K562 (cell line): ENCODE measurements around the gene P4HTM. TPM values are rescaled to one million over a fixed set of nuclear protein-coding genes. Genes with fewer than 3 reads are reported as not detected.

Experiments
- ATF2 ChIP-seq: sonication (generic); formaldehyde crosslinking; IDR thresholded peaks from 2 replicates; pipeline ENCODE4 v1.8.1; 2022; ENCODE audit warnings: missing genetic modification reagents
- GABPA ChIP-seq: fragments of 200-800 bp; sonication (Bioruptor generic); conservative IDR thresholded peaks from 2 replicates; pipeline ENCODE4 v1.6.1; 2016; ENCODE audit warnings: low read depth, missing genetic modification characterization, missing compliant biosample characterization
- HDAC1 ChIP-seq, 2 experiments: fragments of 450-650 bp; IDR thresholded peaks; 2 replicates each; pipeline ENCODE4 v1.6.1; 2016 to 2017; ENCODE audit warnings: inconsistent platforms in 1 of 2, mild to moderate bottlenecking in 1 of 2, moderate library complexity in 1 of 2
- MLLT1 ChIP-seq, 2 experiments: fragments of 450-650 bp; IDR thresholded peaks; 2 replicates each; pipeline ENCODE4 v1.6.1; 2016
- MYC ChIP-seq, 2 experiments: fragments of 250-450 bp in 1 of 2; sonication (Bioruptor Pico) in 1 of 2; IDR thresholded peaks; 2 replicates each; pipeline versions ENCODE4 v1.5.1 to v1.6.1; 2012 to 2021; ENCODE audit warnings: low read depth in 2 of 2, borderline replicate concordance in 1 of 2, improper control_type of control experiment in 1 of 2, low read length in 1 of 2, mild to moderate bottlenecking in 1 of 2, moderate library complexity in 1 of 2
- SETDB1 ChIP-seq: IDR thresholded peaks from one replicate; pipeline ENCODE4 v1.6.1; 2012; ENCODE audit warnings: low read length, control low read depth, inconsistent platforms
- ZBTB11 ChIP-seq, 3 experiments: fragments of 200-800 bp in 1 of 3; fragments of 250-450 bp in 1 of 3; fragments of 450-650 bp in 1 of 3; sonication (Bioruptor Pico) in 1 of 3; sonication (Bioruptor generic) in 1 of 3; formaldehyde crosslinking in 1 of 3; IDR thresholded peaks; 2 replicates each; pipeline versions ENCODE4 v1.6.1 to v1.8.0; 2016 to 2022; ENCODE audit warnings: mild to moderate bottlenecking in 2 of 3, missing genetic modification characterization in 2 of 3, missing compliant biosample characterization in 1 of 3, moderate library complexity in 1 of 3
- ZHX1 ChIP-seq: fragments of 150-350 bp; conservative IDR thresholded peaks from 2 replicates; pipeline ENCODE4 v1.6.1; 2014; ENCODE audit warnings: low read length
- ZNF668 ChIP-seq: fragments of 250-450 bp; sonication (Bioruptor Pico); IDR thresholded peaks from 2 replicates; pipeline ENCODE4 v1.8.0; 2022; ENCODE audit warnings: mild to moderate bottlenecking, inconsistent platforms
- polyA plus RNA-seq, 8 experiments: library from polyadenylated mRNA; depleted of rRNA in 4 of 8; stranded (reverse) in 5 of 8; unstranded in 3 of 8; fragments of >200 nt; fragmentation: Nextera tagmentation in 2 of 8; fragmentation: Illumina TruSeq in 1 of 8; extraction: Ambion mirVana in 2 of 8; extraction: Trizol in 1 of 8; gene quantifications; 2 replicates each; pipeline versions ENCODE4 v1.2.1 to v1.2.3, GENCODE V29; 2011 to 2014; ENCODE audit warnings: inconsistent platforms in 1 of 8, missing spikeins in 1 of 8
- total RNA-seq, 7 experiments: library from RNA; depleted of rRNA in 6 of 7; stranded (reverse); fragments of >200 nt in 6 of 7; fragmentation: Illumina TruSeq in 2 of 7; extraction: Trizol in 2 of 7; gene quantifications; 2 replicates each; pipeline versions ENCODE4 v1.2.1 to v1.2.3, GENCODE V29; 2011 to 2021; ENCODE audit warnings: low replicate concordance in 1 of 7
- TF ChIP-seq, protein P1 (sequence below): fragments of 200-800 bp; sonication (Bioruptor generic); IDR thresholded peaks from 2 replicates; pipeline ENCODE4 v1.6.1; 2017; ENCODE audit warnings: missing genetic modification characterization, missing compliant biosample characterization

The P4HTM gene
- total and polyA plus RNA-seq, 9 of the 15 experiments (the other 6 are each of a cell fraction or from before 2014, with no cell fraction given): 0.09 to 0.66 (median 0.25) TPM; not detected in 2

GRCh38 chr3:49021813-49022687, 32.0 kb downstream of the P4HTM start, which contains the start of gene NDUFAF3 (continued):
- TF ChIP-seq MYC (IDR thresholded peaks at IDR 0.05; ENCODE audit: low read depth, low read length): peak; percentile 40; the same call in 1 of the 2 replicates
- TF ChIP-seq MYC (CRISPR knock-in tag; IDR thresholded peaks at IDR 0.05; ENCODE audit: borderline replicate concordance, low read depth): no peak; the same call in 1 of the 2 replicates
- peak in 2 of 3 experiments; percentile 41 to 63; a peak in 2 of 6 replicates for TF ChIP-seq ZBTB11 (CRISPR knock-in tag; IDR thresholded peaks at IDR 0.05)
- no peak for TF ChIP-seq MLLT1 (IDR thresholded peaks at IDR 0.05)
- TF ChIP-seq SETDB1: no peak
- TF ChIP-seq, protein P1, sequence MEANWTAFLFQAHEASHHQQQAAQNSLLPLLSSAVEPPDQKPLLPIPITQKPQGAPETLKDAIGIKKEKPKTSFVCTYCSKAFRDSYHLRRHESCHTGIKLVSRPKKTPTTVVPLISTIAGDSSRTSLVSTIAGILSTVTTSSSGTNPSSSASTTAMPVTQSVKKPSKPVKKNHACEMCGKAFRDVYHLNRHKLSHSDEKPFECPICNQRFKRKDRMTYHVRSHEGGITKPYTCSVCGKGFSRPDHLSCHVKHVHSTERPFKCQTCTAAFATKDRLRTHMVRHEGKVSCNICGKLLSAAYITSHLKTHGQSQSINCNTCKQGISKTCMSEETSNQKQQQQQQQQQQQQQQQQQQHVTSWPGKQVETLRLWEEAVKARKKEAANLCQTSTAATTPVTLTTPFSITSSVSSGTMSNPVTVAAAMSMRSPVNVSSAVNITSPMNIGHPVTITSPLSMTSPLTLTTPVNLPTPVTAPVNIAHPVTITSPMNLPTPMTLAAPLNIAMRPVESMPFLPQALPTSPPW (CRISPR knock-in tag): no peak
- TF ChIP-seq GABPA (tag): peak; percentile 32; the same call in 1 of the 2 replicates
- no peak; the same call in 1 of the 2 replicates for TF ChIP-seq ATF2 (CRISPR knock-in tag)
- TF ChIP-seq HDAC1 (IDR thresholded peaks at IDR 0.05): 0 out of 4 replicates have a peak, but pooled peaks of 1 of the 2 experiments have one; percentile 48
- TF ChIP-seq ZHX1: no peak
- TF ChIP-seq ZNF668: no peak
